Measurements from ENCODE around the gene SIAH3. TPM values are rescaled to one million over a fixed set of nuclear protein-coding genes. Genes with fewer than 3 reads are reported as not detected.
"Not testable (repeated sequence)": the region's sequence is repeated elsewhere in the genome, so short reads cannot be mapped to it uniquely, and the experiment has no call there.

Gene SIAH3
- total and polyA plus RNA-seq, 7 experiments from 2014 or later: 0.13 to 2.6 (median 0.34) TPM

- H3K27ac Mint-ChIP-seq; H3K27me3 ChIP-seq (ENCODE audit: control insufficient read depth in 2 of 2, insufficient read depth in 2 of 2, low read length in 2 of 2); ATAC-seq; DNase-seq; CTCF ChIA-PET; H3K9me3 ChIP-seq (ENCODE audit: control insufficient read depth in 2 of 3, low read length in 3 of 3); H3K27ac ChIP-seq (ENCODE audit: low read depth, low read length); H3K4me1 Mint-ChIP-seq; intact Hi-C loops (cut with micrococcal nuclease); H3K27me3 Mint-ChIP-seq; H3K4me3 Mint-ChIP-seq; H3K4me1 ChIP-seq (ENCODE audit: control insufficient read depth in 2 of 2, insufficient read depth in 2 of 2, low read length in 2 of 2); POLR2A ChIA-PET; H3K4me3 ChIP-seq (ENCODE audit: low read length); H3K36me3 ChIP-seq (ENCODE audit: control insufficient read depth in 2 of 3, insufficient read depth in 3 of 3, low read length in 3 of 3): not testable (repeated sequence)
- Mint-ChIP-seq H3K36me3 (peaks cover 0 to 14% (median 7%) of the 10 kb centered on the region in 5 donors), H3K9me3 (peaks cover 5 to 21% (median 10%) of the 10 kb centered on the region in 11 donors)
These were observed 94.0 kb downstream of the SIAH3 start for GRCh38 chr13:45757589-45757988.

- peaks cover 0 to 14% (median 7%) of the 10 kb centered on the region in 5 donors for H3K36me3 Mint-ChIP-seq
- DNase-seq: not testable (repeated sequence)
These were observed 95.1 kb downstream of the SIAH3 start for GRCh38 chr13:45756498-45756897.

GRCh38 chr13:45752510-45752909 lies 99.0 kb downstream of the SIAH3 start:
- H3K9me3 ChIP-seq (ENCODE audit: control insufficient read depth in 2 of 3, low read length in 3 of 3): no peaks in the 10 kb centered on the region
- peaks cover 0 to under 1% (median 0%) of the 10 kb centered on the region in 5 donors for H3K36me3 Mint-ChIP-seq
- no peaks in the 10 kb centered on the region for H3K4me1 ChIP-seq (ENCODE audit: control insufficient read depth in 2 of 2, insufficient read depth in 2 of 2, low read length in 2 of 2)
- no peak overlapping the region for H3K4me3 Mint-ChIP-seq
- peaks cover 0 to 2% (median 0%) of the 10 kb centered on the region in 7 donors for H3K4me1 Mint-ChIP-seq
- CTCF ChIA-PET: no interaction called here
- intact Hi-C loops (cut with micrococcal nuclease): no loop called here
- ATAC-seq: no peak
- no peak overlapping the region for H3K27ac ChIP-seq (ENCODE audit: low read depth, low read length)
- peaks cover 0 to 7% (median 0%) of the 10 kb centered on the region in 5 donors for H3K27me3 Mint-ChIP-seq
- H3K4me3 ChIP-seq (ENCODE audit: low read length): no peak overlapping the region
- H3K36me3 ChIP-seq (ENCODE audit: control insufficient read depth in 2 of 3, insufficient read depth in 3 of 3, low read length in 3 of 3): no peaks in the 10 kb centered on the region
- POLR2A ChIA-PET: no interaction called here
- DNase-seq: no peak
- H3K27me3 ChIP-seq (ENCODE audit: control insufficient read depth in 2 of 2, insufficient read depth in 2 of 2, low read length in 2 of 2): no peaks in the 10 kb centered on the region
- H3K9me3 Mint-ChIP-seq: peaks cover 0 to 7% (median 2%) of the 10 kb centered on the region in 11 donors
- no peak overlapping the region for H3K27ac Mint-ChIP-seq

More at GRCh38 chr13:45756498-45756897, 95.1 kb downstream of the SIAH3 start:
- POLR2A ChIA-PET; H3K27me3 ChIP-seq (ENCODE audit: control insufficient read depth in 2 of 2, insufficient read depth in 2 of 2, low read length in 2 of 2); CTCF ChIA-PET; H3K27ac ChIP-seq (ENCODE audit: low read depth, low read length); ATAC-seq; intact Hi-C loops (cut with micrococcal nuclease); H3K4me1 Mint-ChIP-seq; H3K27ac Mint-ChIP-seq; H3K27me3 Mint-ChIP-seq; H3K9me3 ChIP-seq (ENCODE audit: control insufficient read depth in 2 of 3, low read length in 3 of 3); H3K36me3 ChIP-seq (ENCODE audit: control insufficient read depth in 2 of 3, insufficient read depth in 3 of 3, low read length in 3 of 3); H3K4me3 ChIP-seq (ENCODE audit: low read length); H3K4me1 ChIP-seq (ENCODE audit: control insufficient read depth in 2 of 2, insufficient read depth in 2 of 2, low read length in 2 of 2); H3K4me3 Mint-ChIP-seq: not testable (repeated sequence)
- peaks cover 5 to 21% (median 10%) of the 10 kb centered on the region in 11 donors for H3K9me3 Mint-ChIP-seq

- Histone ChIP-seq H3K9me3 (ENCODE audit: control insufficient read depth in 2 of 3, low read length in 3 of 3) (no peaks in the 10 kb centered on the region), H3K4me3 (ENCODE audit: low read length) (no peak overlapping the region), H3K27ac (ENCODE audit: low read depth, low read length) (no peak overlapping the region), H3K36me3 (ENCODE audit: control insufficient read depth in 2 of 3, insufficient read depth in 3 of 3, low read length in 3 of 3) (no peaks in the 10 kb centered on the region), H3K27me3 (ENCODE audit: control insufficient read depth in 2 of 2, insufficient read depth in 2 of 2, low read length in 2 of 2) (no peaks in the 10 kb centered on the region), H3K4me1 (ENCODE audit: control insufficient read depth in 2 of 2, insufficient read depth in 2 of 2, low read length in 2 of 2) (no peaks in the 10 kb centered on the region)
- Mint-ChIP-seq H3K9me3 (peaks cover 0 to 2% (median 0%) of the 10 kb centered on the region in 11 donors), H3K4me3 (no peak overlapping the region), H3K4me1 (peaks cover 0 to 2% (median 0%) of the 10 kb centered on the region in 7 donors), H3K27me3 (peaks cover 0 to 7% (median 0%) of the 10 kb centered on the region in 5 donors), H3K36me3 (no peaks in the 10 kb centered on the region), H3K27ac (no peak overlapping the region)
- intact Hi-C loops (cut with micrococcal nuclease): no loop called here
- ATAC-seq (no peak), DNase-seq (no peak)
- ChIA-PET POLR2A (no interaction called here), CTCF (no interaction called here)
These were observed 99.7 kb downstream of the SIAH3 start for GRCh38 chr13:45751885-45752284.

- CTCF ChIA-PET: no interaction called here
- no peaks in the 10 kb centered on the region for H3K27me3 ChIP-seq (ENCODE audit: control insufficient read depth in 2 of 2, insufficient read depth in 2 of 2, low read length in 2 of 2)
- no peak overlapping the region for H3K4me3 Mint-ChIP-seq
- POLR2A ChIA-PET: no interaction called here
- H3K27ac Mint-ChIP-seq: no peak overlapping the region
- H3K9me3 ChIP-seq (ENCODE audit: control insufficient read depth in 2 of 3, low read length in 3 of 3): no peaks in the 10 kb centered on the region
- H3K4me1 Mint-ChIP-seq: peaks cover 0 to 2% (median 0%) of the 10 kb centered on the region in 7 donors
- DNase-seq (no peak), ATAC-seq (no peak)
- intact Hi-C loops (cut with micrococcal nuclease): no loop called here
- no peaks in the 10 kb centered on the region for H3K4me1 ChIP-seq (ENCODE audit: control insufficient read depth in 2 of 2, insufficient read depth in 2 of 2, low read length in 2 of 2)
- peaks cover 0 to 7% (median 0%) of the 10 kb centered on the region in 5 donors for H3K27me3 Mint-ChIP-seq
- H3K4me3 ChIP-seq (ENCODE audit: low read length): no peak overlapping the region
- H3K36me3 ChIP-seq (ENCODE audit: control insufficient read depth in 2 of 3, insufficient read depth in 3 of 3, low read length in 3 of 3): no peaks in the 10 kb centered on the region
- no peak overlapping the region for H3K27ac ChIP-seq (ENCODE audit: low read depth, low read length)
- H3K36me3 Mint-ChIP-seq: no peaks in the 10 kb centered on the region
- H3K9me3 Mint-ChIP-seq: peaks cover 0 to 2% (median 0%) of the 10 kb centered on the region in 11 donors
These were observed 101.0 kb downstream of the SIAH3 start for GRCh38 chr13:45750566-45750965.

GRCh38 chr13:45748941-45749759 lies 102.4 kb downstream of the SIAH3 start:
- ATAC-seq (no peak), DNase-seq (no peak)
- Histone ChIP-seq H3K36me3 (ENCODE audit: control insufficient read depth in 2 of 3, insufficient read depth in 3 of 3, low read length in 3 of 3) (no peaks in the 10 kb centered on the region), H3K4me1 (ENCODE audit: control insufficient read depth in 2 of 2, insufficient read depth in 2 of 2, low read length in 2 of 2) (no peaks in the 10 kb centered on the region), H3K27me3 (ENCODE audit: control insufficient read depth in 2 of 2, insufficient read depth in 2 of 2, low read length in 2 of 2) (no peaks in the 10 kb centered on the region), H3K27ac (ENCODE audit: low read depth, low read length) (no peak overlapping the region), H3K9me3 (ENCODE audit: control insufficient read depth in 2 of 3, low read length in 3 of 3) (no peaks in the 10 kb centered on the region), H3K4me3 (ENCODE audit: low read length) (no peak overlapping the region)
- POLR2A ChIA-PET: no interaction called here
- Mint-ChIP-seq H3K4me3 (no peak overlapping the region), H3K27ac (no peak overlapping the region), H3K36me3 (no peaks in the 10 kb centered on the region), H3K27me3 (peaks cover 0 to 7% (median 0%) of the 10 kb centered on the region in 5 donors), H3K9me3 (peaks cover 0 to 2% (median 0%) of the 10 kb centered on the region in 11 donors), H3K4me1 (peaks cover 0 to 2% (median 0%) of the 10 kb centered on the region in 7 donors)
- CTCF ChIA-PET: no interaction called here
- intact Hi-C loops (cut with micrococcal nuclease): no loop called here

- H3K27ac ChIP-seq (ENCODE audit: low read depth, low read length): no peak overlapping the region
- peaks cover 0 to 13% (median 0%) of the 10 kb centered on the region in 5 donors for H3K27me3 Mint-ChIP-seq
- DNase-seq (no peak), ATAC-seq (no peak)
- no peak overlapping the region for H3K4me3 Mint-ChIP-seq
- H3K27ac Mint-ChIP-seq: no peak overlapping the region
- H3K36me3 Mint-ChIP-seq: no peaks in the 10 kb centered on the region
- no peaks in the 10 kb centered on the region for H3K4me1 ChIP-seq (ENCODE audit: control insufficient read depth in 2 of 2, insufficient read depth in 2 of 2, low read length in 2 of 2)
- CTCF ChIA-PET: no interaction called here
- no peaks in the 10 kb centered on the region for H3K4me1 Mint-ChIP-seq
- no peaks in the 10 kb centered on the region for H3K27me3 ChIP-seq (ENCODE audit: control insufficient read depth in 2 of 2, insufficient read depth in 2 of 2, low read length in 2 of 2)
- H3K36me3 ChIP-seq (ENCODE audit: control insufficient read depth in 2 of 3, insufficient read depth in 3 of 3, low read length in 3 of 3): no peaks in the 10 kb centered on the region
- intact Hi-C loops (cut with micrococcal nuclease): no loop called here
- H3K4me3 ChIP-seq (ENCODE audit: low read length): no peak overlapping the region
- POLR2A ChIA-PET: no interaction called here
- no peaks in the 10 kb centered on the region for H3K9me3 Mint-ChIP-seq
- no peaks in the 10 kb centered on the region for H3K9me3 ChIP-seq (ENCODE audit: control insufficient read depth in 2 of 3, low read length in 3 of 3)
These were observed 104.5 kb downstream of the SIAH3 start for GRCh38 chr13:45747071-45747470.

Data from naive thymus-derived CD4-positive, alpha-beta T cell (primary cell).